Lung (tissue), 12 donors: ENCODE measurements around the gene FRZB. TPM values are rescaled to one million over a fixed set of nuclear protein-coding genes. Genes with fewer than 3 reads are reported as not detected.

ENCODE experiments used
- ATAC-seq: fragments of 200-7000 bp; cut with Tn5 transposase; one replicate; pipeline ENCODE4 v1.9.1; 2020; ENCODE audit warnings: moderate number of reproducible peaks; ENCODE audit not compliant: insufficient read depth, low FRiP score
- DNase-seq, 3 donors: peaks; one replicate each; pipeline ENCODE4 v3.0.0-alpha.2; 2013 to 2017
- H3K27ac ChIP-seq, 2 donors: one replicate each; pipeline ENCODE4 v1.5.1; 2013; ENCODE audit warnings: mild to moderate bottlenecking in 2 of 2, moderate library complexity in 2 of 2, control low read depth in 1 of 2, inconsistent platforms in 1 of 2, low read depth in 1 of 2, low read length in 1 of 2
- H3K27me3 ChIP-seq, 3 donors: one replicate each; pipeline ENCODE4 v1.5.1; 2013; ENCODE audit warnings: low read length in 2 of 3; ENCODE audit not compliant: control insufficient read depth in 3 of 3, insufficient read depth in 3 of 3
- H3K36me3 ChIP-seq, 4 donors: one replicate each; pipeline ENCODE4 v1.5.1; 2013; ENCODE audit warnings: low read length in 4 of 4, mild to moderate bottlenecking in 1 of 4, moderate library complexity in 1 of 4; ENCODE audit not compliant: control insufficient read depth in 4 of 4, insufficient read depth in 4 of 4
- H3K4me1 ChIP-seq, 5 donors: one replicate each; pipeline ENCODE4 v1.5.1; 2013; ENCODE audit warnings: low read length in 5 of 5, mild to moderate bottlenecking in 2 of 5, moderate library complexity in 1 of 5; ENCODE audit not compliant: control insufficient read depth in 5 of 5, insufficient read depth in 5 of 5
- H3K4me3 ChIP-seq: one replicate; pipeline ENCODE4 v1.5.1; 2013; ENCODE audit warnings: mild to moderate bottlenecking, control low read depth, moderate library complexity
- H3K9ac ChIP-seq, 2 donors: one replicate each; pipeline ENCODE4 v1.5.1; 2013; ENCODE audit warnings: low read length in 2 of 2, control low read depth in 1 of 2; ENCODE audit not compliant: insufficient read depth in 1 of 2
- H3K9me3 ChIP-seq, 4 donors: one replicate each; pipeline ENCODE4 v1.5.1; 2013; ENCODE audit warnings: low read length in 3 of 4, mild to moderate bottlenecking in 1 of 4, moderate library complexity in 1 of 4; ENCODE audit not compliant: control insufficient read depth in 4 of 4, insufficient read depth in 3 of 4
- WGBS, 2 donors: extraction: QIAGEN DNeasy Blood & Tissue Kit; methylation state at CpG; one replicate each; pipeline ENCODE4 v1.1.7; 2013; 5-methylcytosine and 5-hydroxymethylcytosine counted together
- polyA plus RNA-seq, 2 donors: library from polyadenylated mRNA; stranded (reverse); fragments of 200-250 nt; gene quantifications; one replicate each; pipeline ENCODE4 v1.2.1, GENCODE V29; 2013
- total RNA-seq, 2 donors: library from RNA; depleted of rRNA in 1 of 2; stranded (reverse); fragments of >200 nt in 1 of 2; gene quantifications; one replicate each; pipeline ENCODE4 v1.2.1, GENCODE V29; 2014 to 2021
- TF ChIP-seq, protein P1 (sequence below): IDR thresholded peaks from 2 replicates; pipeline ENCODE4 v1.5.1; 2012; ENCODE audit warnings: mild to moderate bottlenecking; ENCODE audit errors: control extremely low read depth, extremely low read depth
- donor health status: control.
- donor health status: control.
- donor health status: Bipolar disorder and iron deficiency.
- donor health status: healthy.
- donor health status: DM: yes; HTN: yes; CAD: no.

The FRZB gene
- total and polyA plus RNA-seq, 4 donors, result 0.19 to 7.4 (median 1.6) TPM

DNA sequence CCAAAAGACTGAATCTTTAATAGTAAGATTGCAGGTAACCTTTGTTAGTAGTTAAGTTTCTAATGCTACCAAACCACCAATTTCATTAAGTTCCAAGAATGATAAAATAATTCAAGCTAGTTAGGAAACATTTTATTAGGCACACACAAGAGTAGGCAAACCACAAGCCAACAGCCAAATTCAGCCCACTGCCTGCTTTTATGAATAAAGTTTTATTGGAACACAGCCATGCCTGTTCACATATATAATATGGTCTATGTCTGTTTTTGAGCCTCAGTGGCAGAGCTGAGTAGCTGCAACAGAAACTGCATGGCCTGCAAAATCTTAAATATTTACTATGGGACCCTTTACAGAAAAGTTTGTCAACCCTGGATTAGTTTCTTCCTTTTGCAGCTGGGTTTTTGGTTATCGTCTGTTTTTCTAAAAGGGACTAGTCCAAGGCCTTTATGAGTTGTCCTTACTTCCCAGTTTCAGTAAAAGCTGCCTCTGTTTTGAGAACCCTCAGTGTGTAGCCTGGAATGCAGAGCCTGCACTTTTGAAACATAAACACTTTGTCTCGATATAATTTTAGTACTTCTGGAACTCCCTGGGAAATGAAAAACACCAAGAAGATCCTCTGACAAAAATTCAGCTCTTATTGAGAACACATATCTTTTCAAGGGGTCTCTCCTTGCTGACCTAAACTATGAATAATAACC, 39.1 kb downstream of the FRZB start:
- DNase-seq (no peak), ATAC-seq (no peak)
- H3K27ac ChIP-seq, result no peak overlapping the region
- H3K9ac ChIP-seq, result no peak overlapping the region
- H3K27me3 ChIP-seq, result no peaks in the 10 kb centered on the region
- H3K4me1 ChIP-seq, result no peaks in the 10 kb centered on the region
- WGBS, 2 donors, result 69 to 85% methylated on average over 2 of the region's 2 CpGs
- no peaks in the 10 kb centered on the region for H3K36me3 ChIP-seq
- H3K9me3 ChIP-seq, result no peaks in the 10 kb centered on the region
- H3K4me3 ChIP-seq, result no peak overlapping the region
- TF ChIP-seq, protein P1, sequence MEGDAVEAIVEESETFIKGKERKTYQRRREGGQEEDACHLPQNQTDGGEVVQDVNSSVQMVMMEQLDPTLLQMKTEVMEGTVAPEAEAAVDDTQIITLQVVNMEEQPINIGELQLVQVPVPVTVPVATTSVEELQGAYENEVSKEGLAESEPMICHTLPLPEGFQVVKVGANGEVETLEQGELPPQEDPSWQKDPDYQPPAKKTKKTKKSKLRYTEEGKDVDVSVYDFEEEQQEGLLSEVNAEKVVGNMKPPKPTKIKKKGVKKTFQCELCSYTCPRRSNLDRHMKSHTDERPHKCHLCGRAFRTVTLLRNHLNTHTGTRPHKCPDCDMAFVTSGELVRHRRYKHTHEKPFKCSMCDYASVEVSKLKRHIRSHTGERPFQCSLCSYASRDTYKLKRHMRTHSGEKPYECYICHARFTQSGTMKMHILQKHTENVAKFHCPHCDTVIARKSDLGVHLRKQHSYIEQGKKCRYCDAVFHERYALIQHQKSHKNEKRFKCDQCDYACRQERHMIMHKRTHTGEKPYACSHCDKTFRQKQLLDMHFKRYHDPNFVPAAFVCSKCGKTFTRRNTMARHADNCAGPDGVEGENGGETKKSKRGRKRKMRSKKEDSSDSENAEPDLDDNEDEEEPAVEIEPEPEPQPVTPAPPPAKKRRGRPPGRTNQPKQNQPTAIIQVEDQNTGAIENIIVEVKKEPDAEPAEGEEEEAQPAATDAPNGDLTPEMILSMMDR, result no peak

DNA sequence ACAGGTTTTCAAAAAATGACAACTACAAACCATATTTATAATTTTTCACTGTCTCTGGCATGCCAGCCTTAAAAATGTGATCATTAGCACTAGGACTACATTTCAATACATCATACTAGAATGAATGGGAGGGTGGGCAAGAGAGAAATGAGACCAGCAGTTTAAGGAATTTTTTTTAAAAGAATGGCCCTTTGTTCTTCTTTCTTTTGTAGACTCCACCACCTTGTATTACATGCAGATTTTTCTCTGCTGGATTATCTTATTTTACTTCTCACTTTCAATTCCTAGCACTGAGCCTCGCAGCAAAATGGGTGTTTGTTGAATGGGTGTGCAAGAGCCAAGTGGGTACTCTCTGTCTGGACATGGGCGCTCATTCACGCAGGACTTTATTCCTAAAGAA, 39.9 kb downstream of the FRZB start:
- TF ChIP-seq, protein P1, result no peak
- WGBS, 2 donors, result 90 to 95% methylated on average over 3 of the region's 3 CpGs

DNA sequence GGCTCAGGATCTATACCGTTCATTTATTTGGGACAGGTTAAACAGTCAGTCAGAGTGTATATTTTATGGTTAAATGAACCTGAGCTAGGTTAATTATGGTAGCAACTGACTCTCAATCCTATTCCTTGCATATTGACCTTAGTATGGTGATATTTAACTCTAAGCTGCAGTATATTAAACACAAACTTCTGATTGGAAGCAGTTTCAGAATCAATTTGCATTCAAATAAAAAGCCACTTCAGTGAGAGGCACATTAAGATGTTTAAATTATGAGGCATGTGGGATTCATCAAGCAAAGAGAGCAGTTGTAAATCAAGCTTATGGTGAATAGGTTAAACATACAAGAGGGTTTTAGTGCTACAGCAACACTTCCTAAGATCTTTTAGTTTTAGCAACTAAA, 40.4 kb downstream of the FRZB start:
- Histone ChIP-seq H3K4me1 (no peaks in the 10 kb centered on the region), H3K9ac (no peak overlapping the region), H3K4me3 (no peak overlapping the region), H3K27ac (no peak overlapping the region), H3K9me3 (no peaks in the 10 kb centered on the region), H3K36me3 (no peaks in the 10 kb centered on the region), H3K27me3 (no peaks in the 10 kb centered on the region)
- ATAC-seq (no peak), DNase-seq (no peak)
- TF ChIP-seq, protein P1, result no peak
- 63 to 74% methylated on average over 1 of the region's 1 CpG for WGBS, 2 donors

More for the DNA sequence above, 39.9 kb downstream of the FRZB start:
- no peak overlapping the region for H3K4me3 ChIP-seq
- ATAC-seq, result no peak
- no peaks in the 10 kb centered on the region for H3K27me3 ChIP-seq
- H3K27ac ChIP-seq, result no peak overlapping the region
- H3K4me1 ChIP-seq, result no peaks in the 10 kb centered on the region
- H3K9ac ChIP-seq, result no peak overlapping the region
- DNase-seq, result no peak
- no peaks in the 10 kb centered on the region for H3K36me3 ChIP-seq
- H3K9me3 ChIP-seq, result no peaks in the 10 kb centered on the region

DNA sequence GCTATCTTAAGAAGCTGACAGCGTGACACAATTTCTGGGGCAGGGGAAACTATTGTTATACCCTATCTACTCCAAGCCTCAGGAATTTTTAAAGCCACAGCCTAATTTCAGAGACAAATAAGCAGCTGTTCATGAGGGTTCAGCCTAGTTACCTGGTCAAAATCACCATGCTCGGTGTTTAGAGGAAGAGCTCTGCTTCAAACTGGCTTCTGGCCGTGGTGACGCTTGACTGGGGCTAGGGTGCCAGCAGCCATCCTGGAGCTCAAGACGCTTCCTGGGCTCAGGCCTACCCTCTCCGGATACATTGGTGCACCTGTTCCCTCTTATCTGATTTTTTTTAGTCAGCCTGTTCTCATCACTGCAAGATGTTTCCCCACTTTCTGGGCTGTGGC, 41.7 kb downstream of the FRZB start:
- Histone ChIP-seq H3K4me1 (no peaks in the 10 kb centered on the region), H3K9ac (no peak overlapping the region), H3K36me3 (no peaks in the 10 kb centered on the region), H3K4me3 (no peak overlapping the region), H3K27ac (no peak overlapping the region), H3K27me3 (no peaks in the 10 kb centered on the region), H3K9me3 (no peaks in the 10 kb centered on the region)
- DNase-seq (no peak), ATAC-seq (no peak)
- WGBS, 2 donors, result 80 to 82% methylated on average over 6 of the region's 6 CpGs
- TF ChIP-seq, protein P1, result no peak
